ENCODE results near the gene PTPN21.

PTPN21 gene

GRCh38 chr14:88521818-88522217 is 33.0 kb downstream of the PTPN21 start:
- no peak overlapping the region for H3K9ac ChIP-seq (ENCODE audit: low read length)
- no peaks in the 10 kb centered on the region for H3F3A ChIP-seq (ENCODE audit: insufficient read depth, low read length)
- no peaks in the 10 kb centered on the region for H4K20me1 ChIP-seq (ENCODE audit: insufficient read depth, low read length)
- no peak overlapping the region for H3K4me2 ChIP-seq (ENCODE audit: low read depth, low read length)
- H3K27ac ChIP-seq (ENCODE audit: low read length) = no peak overlapping the region
- no peaks in the 10 kb centered on the region for H3K36me3 ChIP-seq (replicated peaks; ENCODE audit: insufficient read depth, low read length)
- TF ChIP-seq EZH2phosphoT487 (IDR thresholded peaks at IDR 0.05; ENCODE audit: low read length) (no peak), CTCF (IDR thresholded peaks at IDR 0.05; ENCODE audit: low read length) (no peak), EZH2 (optimal IDR thresholded peaks at IDR 0.05; ENCODE audit: low read depth, low read length) (no peak)
- H3K4me3 ChIP-seq (ENCODE audit: low read length) = no peak overlapping the region
- no peak overlapping the region for H2AFZ ChIP-seq (ENCODE audit: low read length)
- no peaks in the 10 kb centered on the region for H3K9me3 ChIP-seq (replicated peaks; ENCODE audit: insufficient read depth, low read length)
- no peak for DNase-seq
- no peaks in the 10 kb centered on the region for H3K9me2 ChIP-seq (replicated peaks; ENCODE audit: insufficient read depth, low read length)
- no peaks in the 10 kb centered on the region for H3K79me2 ChIP-seq (ENCODE audit: low read length)
- H3K4me1 ChIP-seq (ENCODE audit: low read length) = no peaks in the 10 kb centered on the region
- H3K27me3 ChIP-seq (replicated peaks; ENCODE audit: insufficient read depth, low read length) = no peaks in the 10 kb centered on the region

DNA sequence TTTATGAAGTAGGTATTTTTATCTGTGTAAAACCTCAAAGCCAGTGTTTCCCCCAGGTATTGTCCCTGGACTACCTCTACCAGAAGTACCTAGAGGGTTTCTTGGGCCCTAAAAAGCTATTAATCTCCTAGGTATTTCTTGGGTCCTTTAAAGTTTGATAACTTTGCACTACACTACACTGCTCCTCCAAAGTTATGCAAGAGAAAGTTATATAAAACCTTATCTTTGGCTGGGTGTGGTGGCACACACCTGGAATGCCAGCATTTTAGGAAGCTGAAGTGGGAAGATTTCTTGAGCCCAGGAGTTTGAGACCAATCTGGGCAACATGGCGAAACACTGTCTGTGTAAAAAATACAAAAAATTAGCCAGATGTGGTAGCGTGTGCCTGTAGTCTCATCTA is 34.9 kb downstream of the PTPN21 start:
- Histone ChIP-seq H3K27ac (ENCODE audit: low read length) (no peak overlapping the region), H3K9me3 (replicated peaks; ENCODE audit: insufficient read depth, low read length) (no peaks in the 10 kb centered on the region), H3K9me2 (replicated peaks; ENCODE audit: insufficient read depth, low read length) (no peaks in the 10 kb centered on the region), H3K4me2 (ENCODE audit: low read depth, low read length) (no peak overlapping the region), H4K20me1 (ENCODE audit: insufficient read depth, low read length) (no peaks in the 10 kb centered on the region), H2AFZ (ENCODE audit: low read length) (no peak overlapping the region), H3K27me3 (replicated peaks; ENCODE audit: insufficient read depth, low read length) (no peaks in the 10 kb centered on the region), H3F3A (ENCODE audit: insufficient read depth, low read length) (no peaks in the 10 kb centered on the region), H3K4me3 (ENCODE audit: low read length) (no peak overlapping the region), H3K4me1 (ENCODE audit: low read length) (peaks cover 6% of the 10 kb centered on the region; the same call in 1 of the 2 replicates), H3K36me3 (replicated peaks; ENCODE audit: insufficient read depth, low read length) (no peaks in the 10 kb centered on the region), H3K9ac (ENCODE audit: low read length) (no peak overlapping the region), H3K79me2 (ENCODE audit: low read length) (no peaks in the 10 kb centered on the region)
- no peak for DNase-seq
- TF ChIP-seq EZH2phosphoT487 (IDR thresholded peaks at IDR 0.05; ENCODE audit: low read length) = no peak
- no peak for TF ChIP-seq CTCF (IDR thresholded peaks at IDR 0.05; ENCODE audit: low read length)
- no peak for TF ChIP-seq EZH2 (optimal IDR thresholded peaks at IDR 0.05; ENCODE audit: low read depth, low read length)

- Histone ChIP-seq H3K79me2 (ENCODE audit: low read length) (no peaks in the 10 kb centered on the region), H4K20me1 (ENCODE audit: insufficient read depth, low read length) (no peaks in the 10 kb centered on the region), H3K4me3 (ENCODE audit: low read length) (no peak overlapping the region), H2AFZ (ENCODE audit: low read length) (no peak overlapping the region), H3F3A (ENCODE audit: insufficient read depth, low read length) (no peaks in the 10 kb centered on the region), H3K27me3 (replicated peaks; ENCODE audit: insufficient read depth, low read length) (no peaks in the 10 kb centered on the region), H3K4me1 (ENCODE audit: low read length) (peaks cover 6% of the 10 kb centered on the region; the same call in 1 of the 2 replicates), H3K9ac (ENCODE audit: low read length) (no peak overlapping the region), H3K36me3 (replicated peaks; ENCODE audit: insufficient read depth, low read length) (no peaks in the 10 kb centered on the region), H3K27ac (ENCODE audit: low read length) (no peak overlapping the region), H3K4me2 (ENCODE audit: low read depth, low read length) (no peak overlapping the region), H3K9me2 (replicated peaks; ENCODE audit: insufficient read depth, low read length) (no peaks in the 10 kb centered on the region), H3K9me3 (replicated peaks; ENCODE audit: insufficient read depth, low read length) (no peaks in the 10 kb centered on the region)
- peak; percentile 14 for DNase-seq
- TF ChIP-seq EZH2phosphoT487 (IDR thresholded peaks at IDR 0.05; ENCODE audit: low read length) (no peak), EZH2 (optimal IDR thresholded peaks at IDR 0.05; ENCODE audit: low read depth, low read length) (no peak), CTCF (IDR thresholded peaks at IDR 0.05; ENCODE audit: low read length) (no peak)
Observed at GRCh38 chr14:88518592-88519512, 36.0 kb downstream of the PTPN21 start.

Measured in MM.1S (cell line).